Activated CD4-positive, CD25-positive, alpha-beta regulatory T cell treated with anti-CD3 and anti-CD28 coated beads, Interleukin-2, amount 50 U/mL, for 24 hours (primary cell): ENCODE measurements around the gene OR5K4.

Experiments
- ATAC-seq, 2 donors: fragments of 150-1000 bp; cut with Tn5 transposase; one replicate each; pipeline ENCODE4 v1.10.0; 2021; ENCODE audit warnings: mild to moderate bottlenecking in 1 of 2, moderate library complexity in 1 of 2

OR5K4 gene

GRCh38 chr3:98353554-98353953, at the start of gene OR5K4:
TSS of gene OR5K4 (plus strand) at chr3:98353854. CDS start at chr3:98353854, 0 bp downstream.
- no peak for ATAC-seq

GRCh38 chr3:98322101-98322500, 31.6 kb upstream of the OR5K4 start:
- ATAC-seq, result no peak

- ATAC-seq, result no peak
Observed at GRCh38 chr3:98322686-98323085, 31.0 kb upstream of the OR5K4 start.

GRCh38 chr3:98323425-98323824, 30.2 kb upstream of the OR5K4 start:
- ATAC-seq, result no peak

GRCh38 chr3:98325055-98325454, 28.6 kb upstream of the OR5K4 start:
- ATAC-seq, result no peak

GRCh38 chr3:98326105-98326893, 27.4 kb upstream of the OR5K4 start:
- no peak for ATAC-seq

GRCh38 chr3:98326945-98327344, 26.7 kb upstream of the OR5K4 start:
- ATAC-seq, result peak; percentile 27 to 37

GRCh38 chr3:98328933-98329332, 24.7 kb upstream of the OR5K4 start:
- no peak for ATAC-seq

- ATAC-seq, result peak; percentile 59 to 63
Observed at GRCh38 chr3:98329392-98330124, 24.1 kb upstream of the OR5K4 start.

- no peak for ATAC-seq
Observed at GRCh38 chr3:98331329-98331728, 22.3 kb upstream of the OR5K4 start.

GRCh38 chr3:98333989-98334606, 19.6 kb upstream of the OR5K4 start:
- ATAC-seq, result peak in 1 of 2 donors; percentile 52

GRCh38 chr3:98339031-98339430, 14.6 kb upstream of the OR5K4 start:
- no peak for ATAC-seq

- ATAC-seq, result no peak
Observed at GRCh38 chr3:98341758-98342157, 11.9 kb upstream of the OR5K4 start.

GRCh38 chr3:98343647-98344507, 9.8 kb upstream of the OR5K4 start:
- no peak for ATAC-seq

GRCh38 chr3:98350082-98350481, 3.6 kb upstream of the OR5K4 start:
- no peak for ATAC-seq

- no peak for ATAC-seq
Observed at GRCh38 chr3:98359250-98359649, 5.6 kb downstream of the OR5K4 start.

GRCh38 chr3:98359993-98360675, 6.5 kb downstream of the OR5K4 start:
- peak in 1 of 2 donors; percentile 45 for ATAC-seq

- ATAC-seq, result no peak
Observed at GRCh38 chr3:98360681-98361080, 7.0 kb downstream of the OR5K4 start.

- ATAC-seq, result no peak
Observed at GRCh38 chr3:98361289-98361688, 7.6 kb downstream of the OR5K4 start.

GRCh38 chr3:98367464-98368246, 14.0 kb downstream of the OR5K4 start:
- ATAC-seq, result peak in 1 of 2 donors; percentile 36

GRCh38 chr3:98371186-98371585, 17.5 kb downstream of the OR5K4 start:
- no peak for ATAC-seq
